ENCODE data around the gene PLAC9. TPM values are rescaled to one million over a fixed set of nuclear protein-coding genes. Genes with fewer than 3 reads are reported as not detected.

Gene PLAC9
- total RNA-seq, 2 donors from 2014 or later: 4.2 to 8.2 TPM

GRCh38 chr10:80155696-80156215, 23.2 kb downstream of the PLAC9 start:
- DNase-seq (no peak), ATAC-seq (no peak)
- intact Hi-C loops (cut with DNase I, micrococcal nuclease): loop anchor here in 1 of 2 donors (10.0 kb wide), 1 partner anchor 49 kb away; the partner anchor contains the start of gene ANXA11

GRCh38 chr10:80156216-80156615, 23.7 kb downstream of the PLAC9 start:
- intact Hi-C loops (cut with DNase I, micrococcal nuclease): loop anchor here in 1 of 2 donors (10.0 kb wide), 1 partner anchor 49 kb away; the partner anchor contains the start of gene ANXA11

GRCh38 chr10:80157561-80157960, 25.0 kb downstream of the PLAC9 start:
- DNase-seq: no peak
- ATAC-seq: no peak
- intact Hi-C loops (cut with DNase I, micrococcal nuclease): loop anchor here in 1 of 2 donors (10.0 kb wide), 1 partner anchor 47 kb away; the partner anchor contains the start of gene ANXA11

More at GRCh38 chr10:80156216-80156615, 23.7 kb downstream of the PLAC9 start:
- DNase-seq (no peak), ATAC-seq (no peak)

GRCh38 chr10:80158126-80158525, 25.6 kb downstream of the PLAC9 start:
- intact Hi-C loops (cut with DNase I, micrococcal nuclease): loop anchor here in 1 of 2 donors (10.0 kb wide), 1 partner anchor 47 kb away; the partner anchor contains the start of gene ANXA11
- no peak for ATAC-seq
- no peak for DNase-seq

GRCh38 chr10:80158598-80159127, 26.1 kb downstream of the PLAC9 start:
- peak; percentile 61 to 78 for DNase-seq
- intact Hi-C loops (cut with DNase I, micrococcal nuclease): loop anchor here in 1 of 2 donors (10.0 kb wide), 1 partner anchor 46 kb away; the partner anchor contains the start of gene ANXA11
- peak; percentile 35 for ATAC-seq

GRCh38 chr10:80159166-80159873, 26.8 kb downstream of the PLAC9 start:
- DNase-seq (no peak), ATAC-seq (no peak)
- intact Hi-C loops (cut with DNase I, micrococcal nuclease): loop anchor here in 1 of 2 donors (10.0 kb wide), 1 partner anchor 45 kb away; the partner anchor contains the start of gene ANXA11

GRCh38 chr10:80160361-80161320, 28.1 kb downstream of the PLAC9 start:
- intact Hi-C loops (cut with DNase I, micrococcal nuclease): no loop called here
- DNase-seq: no peak
- no peak for ATAC-seq

- intact Hi-C loops (cut with DNase I, micrococcal nuclease): no loop called here
- DNase-seq (no peak), ATAC-seq (no peak)
Measured at GRCh38 chr10:80161321-80162083, 29.0 kb downstream of the PLAC9 start.

- DNase-seq: peak; percentile 46 to 64
- intact Hi-C loops (cut with DNase I, micrococcal nuclease): no loop called here
- ATAC-seq: peak; percentile 76
Measured at GRCh38 chr10:80163741-80164341, 31.3 kb downstream of the PLAC9 start.

- intact Hi-C loops (cut with DNase I, micrococcal nuclease): no loop called here
- ATAC-seq: no peak
Measured at GRCh38 chr10:80164596-80164995, 32.1 kb downstream of the PLAC9 start.

GRCh38 chr10:80165173-80165572, 32.6 kb downstream of the PLAC9 start:
- DNase-seq (no peak), ATAC-seq (no peak)
- intact Hi-C loops (cut with DNase I, micrococcal nuclease): no loop called here

More at GRCh38 chr10:80164596-80164995, 32.1 kb downstream of the PLAC9 start:
- no peak for DNase-seq

GRCh38 chr10:80166581-80167470, 34.3 kb downstream of the PLAC9 start:
- no peak for DNase-seq
- no peak for ATAC-seq
- intact Hi-C loops (cut with DNase I, micrococcal nuclease): no loop called here

- intact Hi-C loops (cut with DNase I, micrococcal nuclease): no loop called here
- DNase-seq: no peak
Measured at GRCh38 chr10:80167471-80168161, 35.1 kb downstream of the PLAC9 start.

GRCh38 chr10:80168162-80168511, 35.6 kb downstream of the PLAC9 start:
- intact Hi-C loops (cut with DNase I, micrococcal nuclease): no loop called here
- no peak for DNase-seq
- no peak for ATAC-seq

More at GRCh38 chr10:80167471-80168161, 35.1 kb downstream of the PLAC9 start:
- no peak for ATAC-seq

- intact Hi-C loops (cut with DNase I, micrococcal nuclease): no loop called here
- ATAC-seq: no peak
- no peak for DNase-seq
Measured at GRCh38 chr10:80168679-80169380, 36.3 kb downstream of the PLAC9 start.

GRCh38 chr10:80170026-80170425, 37.5 kb downstream of the PLAC9 start:
- ATAC-seq: peak; percentile 54
- intact Hi-C loops (cut with DNase I, micrococcal nuclease): no loop called here
- DNase-seq: no peak
